ENCODE measurements around the gene PNMA3. TPM values are rescaled to one million over a fixed set of nuclear protein-coding genes. Genes with fewer than 3 reads are reported as not detected.
"Not testable (repeated sequence)": the region's sequence is repeated elsewhere in the genome, so short reads cannot be mapped to it uniquely, and the experiment has no call there.

Gene PNMA3
- total RNA-seq, 1 donor from 2014 or later, result 0.49 TPM

GRCh38 chrX:153075366-153075765 lies 19.1 kb downstream of the PNMA3 start:
- no peak overlapping the region for H3K4me3 ChIP-seq
- H3K9me3 ChIP-seq, result no peaks in the 10 kb centered on the region
- H3K27ac ChIP-seq, result no peak overlapping the region
- DNase-seq (ENCODE audit: extremely low spot score in 2 of 2), result no peak
- H3K36me3 ChIP-seq, result no peaks in the 10 kb centered on the region
- TF ChIP-seq POLR2AphosphoS5 (IDR thresholded peaks at IDR 0.05; ENCODE audit: insufficient read depth in 1 of 2, low read depth in 1 of 2), result no peak
- TF ChIP-seq CTCF (IDR thresholded peaks at IDR 0.05), result no peak
- TF ChIP-seq POLR2A (IDR thresholded peaks at IDR 0.05), result no peak
- H3K4me1 ChIP-seq, result no peaks in the 10 kb centered on the region
- intact Hi-C loops (cut with DNase I), result no loop called here
- no peaks in the 10 kb centered on the region for H3K27me3 ChIP-seq

- H3K27ac ChIP-seq; DNase-seq (ENCODE audit: extremely low spot score in 2 of 2); H3K36me3 ChIP-seq; H3K4me1 ChIP-seq; intact Hi-C loops (cut with DNase I); H3K27me3 ChIP-seq; H3K4me3 ChIP-seq; H3K9me3 ChIP-seq: not testable (repeated sequence)
Observed at GRCh38 chrX:153077437-153078135, 21.3 kb downstream of the PNMA3 start.

GRCh38 chrX:153083238-153083923 lies 27.1 kb downstream of the PNMA3 start:
- not testable (repeated sequence) for H3K4me1 ChIP-seq

GRCh38 chrX:153102418-153102817 lies 46.1 kb downstream of the PNMA3 start:
- H3K4me1 ChIP-seq, result no peaks in the 10 kb centered on the region
- DNase-seq (ENCODE audit: extremely low spot score in 2 of 2), result no peak
- H3K9me3 ChIP-seq, result no peaks in the 10 kb centered on the region
- intact Hi-C loops (cut with DNase I), result no loop called here
- H3K36me3 ChIP-seq, result no peaks in the 10 kb centered on the region
- H3K27me3 ChIP-seq, result no peaks in the 10 kb centered on the region
- TF ChIP-seq POLR2A (IDR thresholded peaks at IDR 0.05), result no peak
- TF ChIP-seq CTCF (IDR thresholded peaks at IDR 0.05), result no peak
- no peak for TF ChIP-seq POLR2AphosphoS5 (IDR thresholded peaks at IDR 0.05; ENCODE audit: insufficient read depth in 1 of 2, low read depth in 1 of 2)
- no peak overlapping the region for H3K4me3 ChIP-seq
- no peak overlapping the region for H3K27ac ChIP-seq

More at GRCh38 chrX:153083238-153083923, 27.1 kb downstream of the PNMA3 start:
- H3K36me3 ChIP-seq; H3K27ac ChIP-seq; intact Hi-C loops (cut with DNase I); H3K4me3 ChIP-seq; H3K27me3 ChIP-seq; H3K9me3 ChIP-seq; DNase-seq (ENCODE audit: extremely low spot score in 2 of 2): not testable (repeated sequence)

GRCh38 chrX:153104959-153105358 lies 48.7 kb downstream of the PNMA3 start:
- DNase-seq (ENCODE audit: extremely low spot score in 2 of 2); H3K4me1 ChIP-seq; H3K27ac ChIP-seq; H3K36me3 ChIP-seq; H3K4me3 ChIP-seq; H3K9me3 ChIP-seq; intact Hi-C loops (cut with DNase I); H3K27me3 ChIP-seq: not testable (repeated sequence)

GRCh38 chrX:153106092-153106801 lies 50.0 kb downstream of the PNMA3 start:
- intact Hi-C loops (cut with DNase I); H3K4me3 ChIP-seq; H3K27me3 ChIP-seq; H3K36me3 ChIP-seq; H3K27ac ChIP-seq; H3K4me1 ChIP-seq; DNase-seq (ENCODE audit: extremely low spot score in 2 of 2); H3K9me3 ChIP-seq: not testable (repeated sequence)

Small RNAs within 50 kb of the gene (small RNA-seq; reads per million reads assigned to genes)
- gene AC243428.1, result not detected

Other genes with a start within 250 kb of the PNMA3 start
- gene CETN2, start 225.7 kb upstream of the PNMA3 start, total RNA-seq, result 24.6 TPM
- 15.2 TPM for gene NSDHL, start 225.4 kb upstream of the PNMA3 start, total RNA-seq
- 98.2 TPM for gene ZNF185, start 158.4 kb upstream of the PNMA3 start, total RNA-seq
- not detected for gene PNMA5, start 62.4 kb upstream of the PNMA3 start, total RNA-seq
- gene PNMA6A, start 16.0 kb downstream of the PNMA3 start, total RNA-seq, result 1.2 TPM
- not detected for gene MAGEA1, start 122.8 kb downstream of the PNMA3 start, total RNA-seq